ENCODE results near the gene FADS2. TPM values are rescaled to one million over a fixed set of nuclear protein-coding genes. Genes with fewer than 3 reads are reported as not detected.

Gene FADS2
- total RNA-seq, 4 donors from 2014 or later = 1.5 to 6.4 (median 4.0) TPM

DNA sequence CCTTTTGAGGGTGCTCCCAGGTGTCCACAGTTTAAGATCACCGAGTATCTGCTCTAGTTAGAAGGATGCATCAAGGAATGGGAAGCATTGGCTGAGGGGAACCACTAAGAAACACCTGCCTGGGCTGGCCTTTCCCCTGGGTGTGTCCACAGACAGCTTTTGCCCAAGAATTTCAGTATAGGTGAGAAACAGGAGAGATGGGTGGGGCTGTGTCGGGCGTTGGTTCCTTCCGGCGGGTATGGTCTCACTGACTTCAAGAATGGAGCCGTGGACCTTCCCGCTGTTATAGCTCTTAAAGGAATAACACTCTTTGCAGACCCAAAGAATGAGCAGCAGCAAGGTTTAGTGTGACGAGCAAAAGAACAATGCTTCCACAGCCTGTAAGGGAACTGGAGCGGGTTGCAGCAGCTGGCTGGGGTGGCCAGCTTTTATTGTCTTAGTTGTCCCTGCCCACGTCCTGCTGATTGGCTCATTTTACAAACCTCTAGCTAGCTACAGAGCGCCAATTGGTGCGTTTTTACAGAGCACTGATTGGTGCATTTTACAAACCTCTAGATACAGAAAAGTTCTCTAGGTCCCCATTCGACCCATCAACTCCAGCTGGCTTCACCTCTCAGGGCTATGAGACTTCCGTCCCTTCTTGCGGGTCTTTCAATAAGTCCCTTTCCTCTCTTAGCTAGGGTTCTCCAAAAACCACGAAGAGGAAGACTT lies 13.7 kb upstream of the FADS2 start:
- in situ Hi-C loops (cut with MboI; ENCODE audit: low sequenced_read_pairs in 4 of 4) = no loop called here

GRCh38 chr11:61814958-61815789 lies 12.9 kb upstream of the FADS2 start:
- Histone ChIP-seq H3K36me3 (no peaks in the 10 kb centered on the region), H3K9me3 (no peaks in the 10 kb centered on the region), H3K27ac (peak overlapping the region; percentile 87 to 92 (median 90)), H3K27me3 (no peaks in the 10 kb centered on the region), H3K4me1 (peaks cover 5 to 11% of the 10 kb centered on the region in 2 donors), H3K4me3 (peak overlapping the region; percentile 64 to 88 (median 80))
- intact Hi-C loops (cut with DNase I; ENCODE audit: low total_unique reads) (loop anchor here (1.0 to 5.0 kb wide), 2 partner anchors 76 to 157 kb away; partner anchors contain the start of gene FADS3), in situ Hi-C loops (cut with MboI; ENCODE audit: low sequenced_read_pairs in 4 of 4) (no loop called here)
- ATAC-seq (peak; percentile 74 to 79), DNase-seq (peak; percentile 86 to 95)
- TF ChIP-seq, protein P1, sequence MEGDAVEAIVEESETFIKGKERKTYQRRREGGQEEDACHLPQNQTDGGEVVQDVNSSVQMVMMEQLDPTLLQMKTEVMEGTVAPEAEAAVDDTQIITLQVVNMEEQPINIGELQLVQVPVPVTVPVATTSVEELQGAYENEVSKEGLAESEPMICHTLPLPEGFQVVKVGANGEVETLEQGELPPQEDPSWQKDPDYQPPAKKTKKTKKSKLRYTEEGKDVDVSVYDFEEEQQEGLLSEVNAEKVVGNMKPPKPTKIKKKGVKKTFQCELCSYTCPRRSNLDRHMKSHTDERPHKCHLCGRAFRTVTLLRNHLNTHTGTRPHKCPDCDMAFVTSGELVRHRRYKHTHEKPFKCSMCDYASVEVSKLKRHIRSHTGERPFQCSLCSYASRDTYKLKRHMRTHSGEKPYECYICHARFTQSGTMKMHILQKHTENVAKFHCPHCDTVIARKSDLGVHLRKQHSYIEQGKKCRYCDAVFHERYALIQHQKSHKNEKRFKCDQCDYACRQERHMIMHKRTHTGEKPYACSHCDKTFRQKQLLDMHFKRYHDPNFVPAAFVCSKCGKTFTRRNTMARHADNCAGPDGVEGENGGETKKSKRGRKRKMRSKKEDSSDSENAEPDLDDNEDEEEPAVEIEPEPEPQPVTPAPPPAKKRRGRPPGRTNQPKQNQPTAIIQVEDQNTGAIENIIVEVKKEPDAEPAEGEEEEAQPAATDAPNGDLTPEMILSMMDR (IDR thresholded peaks at IDR 0.05 in 4 of 5, conservative IDR thresholded peaks at IDR 0.05 in 1 of 5) = no peak
- TF ChIP-seq POLR2A (IDR thresholded peaks at IDR 0.05) = peak; percentile 89 to 92

More for the DNA sequence above, 13.7 kb upstream of the FADS2 start:
- DNase-seq (no peak), ATAC-seq (no peak)
- no peaks in the 10 kb centered on the region for H3K27me3 ChIP-seq
- no peaks in the 10 kb centered on the region for H3K9me3 ChIP-seq
- peak overlapping the region; percentile 64 to 88 (median 80) for H3K4me3 ChIP-seq
- TF ChIP-seq POLR2A (IDR thresholded peaks at IDR 0.05) = no peak
- TF ChIP-seq, protein P1 (IDR thresholded peaks at IDR 0.05 in 4 of 5, conservative IDR thresholded peaks at IDR 0.05 in 1 of 5) = no peak
- no peaks in the 10 kb centered on the region for H3K36me3 ChIP-seq
- H3K27ac ChIP-seq = peak overlapping the region; percentile 87 to 92 (median 90)
- peaks cover 0 to 11% of the 10 kb centered on the region in 2 donors for H3K4me1 ChIP-seq
- intact Hi-C loops (cut with DNase I; ENCODE audit: low total_unique reads) = no loop called here

GRCh38 chr11:61815790-61816735 lies 12.0 kb upstream of the FADS2 start:
- Histone ChIP-seq H3K27ac (peak overlapping the region; percentile 87 to 92 (median 90)), H3K4me1 (peaks cover 11 to 13% of the 10 kb centered on the region in 2 donors), H3K4me3 (peak overlapping the region; percentile 64 to 88 (median 80)), H3K27me3 (no peaks in the 10 kb centered on the region), H3K9me3 (no peaks in the 10 kb centered on the region), H3K36me3 (no peaks in the 10 kb centered on the region)
- in situ Hi-C loops (cut with MboI; ENCODE audit: low sequenced_read_pairs in 4 of 4) = no loop called here
- DNase-seq = peak in 1 of 2 donors; percentile 49
- TF ChIP-seq, protein P1 (IDR thresholded peaks at IDR 0.05 in 4 of 5, conservative IDR thresholded peaks at IDR 0.05 in 1 of 5) = no peak
- TF ChIP-seq POLR2A (IDR thresholded peaks at IDR 0.05) = no peak
- ATAC-seq = peak; percentile 10 to 23
- intact Hi-C loops (cut with DNase I; ENCODE audit: low total_unique reads) = loop anchor here (1.0 to 5.0 kb wide), 3 partner anchors 24 to 156 kb away; partner anchors contain the start of genes FADS3, FEN1 and TMEM258

All from gastrocnemius medialis (tissue), 4 donors.